ENCODE results near the gene COL13A1.

- TF ChIP-seq CTCF (IDR thresholded peaks at IDR 0.05) (no peak), POLR2A (IDR thresholded peaks at IDR 0.05) (no peak)
These were observed 8.4 kb downstream of the COL13A1 start for GRCh38 chr10:69810097-69810496.

Measured in adrenal gland (tissue), 5 donors.